Activated CD8-positive, alpha-beta T cell treated with anti-CD3 and anti-CD28 coated beads, Interleukin-2, amount 10 ng/mL, durations not matched to agents 7 days and 5 days (primary cell): Measurements from ENCODE around the gene BICRA. TPM values are rescaled to one million over a fixed set of nuclear protein-coding genes. Genes with fewer than 3 reads are reported as not detected.
"Not testable (repeated sequence)": the region's sequence is repeated elsewhere in the genome, so short reads cannot be mapped to it uniquely, and the experiment has no call there.

ENCODE experiments used
- ATAC-seq: fragments of 150-1000 bp; cut with Tn5 transposase; one replicate; pipeline ENCODE4 v1.10.0; 2021; ENCODE audit warnings: moderate library complexity
- CTCF ChIA-PET: fragments of 350-600 bp; sonication (Branson Sonifier 250); formaldehyde crosslinking; loops from one replicate; lab custom pipeline; 2021; ENCODE audit warnings: antibody characterized with exemption; lab: Charles Lee
- POLR2A ChIA-PET: fragments of 350-600 bp; sonication (Branson Sonifier 250); formaldehyde crosslinking; loops from one replicate; lab custom pipeline; 2021; ENCODE audit warnings: antibody characterized with exemption; lab: Charles Lee
- DNase-seq: peaks from one replicate; pipeline ENCODE4 v3.0.0-alpha.2; 2020
- H3K27ac Mint-ChIP-seq: one replicate; pipeline ENCODE4 v1.8.0; 2021; ENCODE audit warnings: mild to moderate bottlenecking, mixed read lengths
- H3K27me3 Mint-ChIP-seq: one replicate; pipeline ENCODE4 v1.8.0; 2021; ENCODE audit warnings: low read depth, mixed read lengths
- H3K36me3 Mint-ChIP-seq: one replicate; pipeline ENCODE4 v1.8.0; 2021; ENCODE audit warnings: low read depth, mixed read lengths
- H3K4me1 Mint-ChIP-seq: one replicate; pipeline ENCODE4 v1.8.0; 2021; ENCODE audit warnings: low read depth, mixed read lengths
- H3K4me3 Mint-ChIP-seq: one replicate; pipeline ENCODE4 v1.8.0; 2021; ENCODE audit warnings: mild to moderate bottlenecking, mixed read lengths
- H3K9me3 Mint-ChIP-seq: one replicate; pipeline ENCODE4 v1.8.0; 2022; ENCODE audit warnings: mixed read lengths; ENCODE audit not compliant: insufficient read depth
- total RNA-seq, 2 experiments: library from RNA; stranded (reverse); gene quantifications; one replicate each; pipeline ENCODE4 v1.2.3, GENCODE V29; 2021

BICRA gene
- total RNA-seq, 2 experiments from 2014 or later = 15.0 to 17.6 TPM

DNA sequence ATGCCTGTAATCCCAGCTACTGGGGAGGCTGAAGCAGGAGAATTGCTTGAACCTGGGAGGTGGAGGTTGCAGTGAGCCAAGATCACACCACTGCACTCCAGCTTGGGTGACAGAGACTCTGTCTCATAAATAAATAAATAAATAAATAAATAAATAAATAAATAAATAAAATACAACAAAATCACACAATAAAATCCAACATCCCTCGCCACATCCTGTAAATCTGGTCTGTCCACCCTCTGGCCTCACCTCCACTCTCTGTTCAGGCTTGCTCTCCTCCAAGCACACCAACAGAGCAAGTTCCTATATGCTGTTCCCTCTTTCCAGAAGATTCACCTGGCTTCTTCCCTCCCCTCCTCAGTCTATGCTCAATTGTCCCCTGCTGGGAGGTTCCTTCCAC, 25.8 kb upstream of the BICRA start:
- ATAC-seq, H3K27me3 Mint-ChIP-seq, DNase-seq, H3K36me3 Mint-ChIP-seq, H3K27ac Mint-ChIP-seq, H3K9me3 Mint-ChIP-seq, H3K4me3 Mint-ChIP-seq, POLR2A ChIA-PET: not testable (repeated sequence)
- CTCF ChIA-PET = interaction anchor here (1.2 kb wide), 1 partner anchor 28 kb away, joined by 3 read pairs; no protein-coding TSS in a partner anchor
- peaks cover 30% of the 10 kb centered on the region for H3K4me1 Mint-ChIP-seq

DNA sequence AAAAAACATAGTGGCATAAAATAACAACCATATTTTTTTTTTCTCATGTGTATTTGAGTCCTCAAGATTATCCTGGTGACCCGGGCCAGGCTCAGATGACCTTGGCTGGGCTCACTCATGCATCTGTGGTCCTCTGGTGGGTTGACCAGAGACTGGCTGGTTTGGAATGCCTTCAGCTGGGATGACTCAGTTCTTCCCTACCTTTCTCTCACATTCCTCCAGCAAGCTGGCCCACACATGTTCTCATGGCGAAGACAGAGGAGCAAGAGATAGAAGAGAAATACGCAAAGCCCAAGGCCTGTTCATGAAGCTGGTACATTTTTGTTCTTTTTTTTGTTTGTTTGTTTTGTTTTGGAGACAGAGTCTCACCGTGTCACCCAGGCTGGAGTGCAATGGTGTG, 21.6 kb upstream of the BICRA start:
- H3K9me3 Mint-ChIP-seq = peaks cover 8% of the 10 kb centered on the region
- peaks cover 7% of the 10 kb centered on the region for H3K4me1 Mint-ChIP-seq
- H3K27me3 Mint-ChIP-seq = peaks cover 9% of the 10 kb centered on the region
- peaks cover 7% of the 10 kb centered on the region for H3K36me3 Mint-ChIP-seq
- no peak for DNase-seq
- H3K27ac Mint-ChIP-seq = no peak overlapping the region
- POLR2A ChIA-PET = no interaction called here
- no peak for ATAC-seq
- H3K4me3 Mint-ChIP-seq = no peak overlapping the region
- CTCF ChIA-PET = no interaction called here

DNA sequence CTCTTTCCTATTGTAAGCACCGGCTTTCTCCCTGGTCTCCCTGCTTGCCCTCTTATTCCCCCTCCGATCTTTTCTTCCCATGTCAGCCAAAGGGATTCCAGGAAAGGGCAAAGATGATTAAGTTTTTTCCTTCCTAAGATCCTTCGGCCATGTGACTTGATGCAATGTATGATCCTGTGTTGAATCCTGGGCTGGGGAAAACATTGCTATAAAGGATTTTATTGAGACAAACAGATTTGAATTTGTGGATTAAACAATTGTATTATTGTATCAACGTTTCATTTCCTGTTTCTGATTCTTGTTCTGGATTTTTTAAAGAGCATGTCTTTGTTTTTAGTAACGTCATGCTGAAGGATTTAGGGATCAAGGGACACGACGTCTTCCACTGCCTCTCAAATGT, 19.1 kb upstream of the BICRA start:
- POLR2A ChIA-PET = no interaction called here

DNA sequence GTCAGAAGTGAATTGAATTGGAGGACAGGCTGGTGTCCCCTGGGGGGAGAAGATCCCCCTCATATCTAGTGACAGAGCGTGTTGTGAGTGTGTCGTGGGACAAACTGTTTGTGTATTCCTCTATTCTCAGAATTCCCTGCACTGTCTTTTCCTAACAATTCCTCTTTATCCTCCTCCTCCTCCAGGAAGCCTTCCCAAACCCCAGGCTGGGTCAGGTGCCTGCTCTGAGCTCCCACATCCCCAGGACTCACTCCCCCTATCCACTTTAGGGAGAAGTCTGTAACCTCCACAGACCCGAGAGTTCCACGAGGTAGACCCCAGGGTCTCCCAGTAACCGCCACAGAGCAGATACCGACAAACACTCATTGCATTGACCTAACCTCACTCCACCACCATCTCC, 15.1 kb upstream of the BICRA start:
- H3K9me3 Mint-ChIP-seq = no peaks in the 10 kb centered on the region
- ChIA-PET POLR2A (interaction anchor here (0.7 kb wide), 1 partner anchor 126 kb away, joined by 5 read pairs; no protein-coding TSS in a partner anchor), CTCF (no interaction called here)
- H3K27ac Mint-ChIP-seq = no peak overlapping the region
- H3K4me1 Mint-ChIP-seq = peaks cover 22% of the 10 kb centered on the region
- H3K36me3 Mint-ChIP-seq = no peaks in the 10 kb centered on the region
- DNase-seq (no peak), ATAC-seq (no peak)
- H3K4me3 Mint-ChIP-seq = no peak overlapping the region
- H3K27me3 Mint-ChIP-seq = peaks cover 13% of the 10 kb centered on the region

More for the DNA sequence above, 19.1 kb upstream of the BICRA start:
- no peaks in the 10 kb centered on the region for H3K4me1 Mint-ChIP-seq
- H3K9me3 Mint-ChIP-seq = peaks cover 8% of the 10 kb centered on the region
- peaks cover 7% of the 10 kb centered on the region for H3K36me3 Mint-ChIP-seq
- no peak for DNase-seq
- no peak overlapping the region for H3K27ac Mint-ChIP-seq
- H3K27me3 Mint-ChIP-seq = peaks cover 15% of the 10 kb centered on the region
- H3K4me3 Mint-ChIP-seq = no peak overlapping the region
- ATAC-seq = no peak
- CTCF ChIA-PET = no interaction called here

DNA sequence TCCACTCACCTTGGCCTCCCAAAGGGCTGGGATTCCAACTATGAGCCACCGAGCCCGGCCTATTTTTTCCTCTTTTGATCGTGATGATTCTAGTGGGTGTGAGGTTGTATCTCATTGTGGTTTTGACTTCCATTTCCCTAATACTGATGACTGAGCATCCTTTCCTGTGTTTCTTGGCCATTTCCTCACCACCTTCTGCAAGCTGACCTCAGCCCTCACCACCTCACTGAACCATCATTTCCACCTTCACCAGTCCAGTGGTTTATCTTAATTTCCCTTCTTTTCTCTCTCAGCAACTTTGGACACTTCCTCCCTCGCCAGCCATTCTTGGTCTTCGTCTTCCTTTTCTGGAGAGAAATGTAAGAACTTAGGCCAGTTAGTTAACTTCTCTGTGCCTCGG, 13.0 kb upstream of the BICRA start:
- Mint-ChIP-seq H3K27ac (peak overlapping the region; percentile 56), H3K4me3 (no peak overlapping the region), H3K4me1 (peaks cover 36% of the 10 kb centered on the region), H3K36me3 (no peaks in the 10 kb centered on the region), H3K9me3 (no peaks in the 10 kb centered on the region), H3K27me3 (peaks cover 10% of the 10 kb centered on the region)
- ATAC-seq = no peak
- POLR2A ChIA-PET = interaction anchor here (0.7 kb wide), 1 partner anchor 116 kb away, joined by 3 read pairs; no protein-coding TSS in a partner anchor
- no peak for DNase-seq
- CTCF ChIA-PET = interaction anchor here (1.0 to 1.2 kb wide), 2 partner anchors 15 to 80 kb away, joined by 3 read pairs; no protein-coding TSS in a partner anchor

DNA sequence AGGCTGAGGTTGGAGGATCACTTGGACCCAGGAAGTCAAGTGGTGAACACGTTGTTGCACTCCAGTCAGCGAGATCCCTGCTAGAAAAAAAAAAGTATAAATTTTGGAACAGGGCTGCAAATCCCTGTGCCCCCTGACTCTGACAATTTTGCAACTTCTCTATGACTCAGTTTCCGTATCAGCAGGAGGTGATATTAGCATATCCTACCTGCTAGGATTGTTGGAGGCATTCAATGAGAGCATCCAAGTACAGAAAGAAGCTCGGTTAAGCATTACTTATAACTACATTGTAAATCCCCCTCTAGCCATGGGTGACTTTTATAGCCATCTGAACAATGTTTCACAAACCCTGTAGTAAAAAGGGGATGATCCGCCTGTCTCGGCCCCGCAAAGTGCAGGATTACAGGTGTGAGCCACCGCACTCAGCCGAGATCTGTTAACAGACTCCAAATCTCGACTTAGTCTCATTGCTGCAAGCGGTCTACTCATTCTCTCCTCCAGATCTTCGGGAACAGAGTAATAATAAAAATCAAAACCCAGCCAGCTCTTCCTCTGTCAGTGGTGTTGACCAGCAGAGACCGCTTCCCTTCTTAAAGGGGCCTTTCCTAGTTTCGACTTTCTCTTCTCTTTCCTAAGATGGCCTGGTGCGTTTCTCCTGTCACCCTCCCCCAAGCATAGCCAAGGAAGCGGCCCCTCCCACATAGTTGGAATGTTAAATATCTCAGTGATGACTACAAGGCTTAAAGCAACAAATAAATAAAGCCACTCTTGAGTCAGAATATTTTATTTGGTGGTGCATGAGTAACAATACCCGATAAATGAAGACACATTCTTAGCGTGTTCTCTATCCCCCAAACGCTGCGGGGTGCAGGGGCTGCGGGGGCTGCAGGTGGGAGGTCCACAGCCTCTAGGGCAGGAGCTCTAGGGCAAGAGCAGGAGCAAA, 10.3 kb upstream of the BICRA start:
- Mint-ChIP-seq H3K4me1 (peaks cover 46% of the 10 kb centered on the region), H3K27ac (no peak overlapping the region), H3K36me3 (no peaks in the 10 kb centered on the region), H3K4me3 (peak overlapping the region; percentile 82), H3K27me3 (peaks cover 5% of the 10 kb centered on the region), H3K9me3 (no peaks in the 10 kb centered on the region)
- ChIA-PET POLR2A (interaction anchor here (0.9 to 2.7 kb wide), 4 partner anchors 9 to 85 kb away, joined by 3 to 15 read pairs (median 4); no protein-coding TSS in a partner anchor), CTCF (interaction anchor here (1.2 to 4.1 kb wide), 3 partner anchors 10 to 163 kb away, joined by 4 to 18 read pairs (median 5); partner anchors contain the start of genes BICRA and KPTN)
- DNase-seq = no peak
- ATAC-seq = no peak

DNA sequence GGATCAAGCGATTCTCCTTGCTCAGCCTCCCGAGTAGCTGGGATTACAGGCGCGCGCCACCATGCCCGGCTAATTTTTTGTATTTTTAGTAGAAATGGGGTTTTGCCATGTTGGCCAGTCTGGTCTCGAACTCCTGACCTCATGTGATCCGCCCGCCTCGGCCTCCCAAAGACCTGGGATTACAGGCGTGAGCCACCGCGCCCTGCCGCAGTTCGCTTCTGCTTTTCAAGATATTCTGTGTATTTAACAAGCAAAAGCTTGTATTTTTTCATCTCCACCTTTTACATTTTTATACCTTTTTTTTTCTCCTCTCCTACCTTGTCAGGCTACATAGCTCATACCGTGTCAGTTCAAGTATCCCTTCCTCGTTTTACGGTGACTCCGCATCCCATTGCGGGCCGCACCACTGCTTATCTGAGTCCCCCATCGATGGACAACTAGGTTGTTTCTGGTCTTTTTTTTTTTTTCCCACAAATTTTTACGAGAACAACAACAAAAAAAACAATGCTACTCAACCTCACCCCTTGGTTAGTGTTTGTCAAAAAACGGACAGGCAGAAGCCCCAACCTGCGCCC, 9.2 kb upstream of the BICRA start:
- ATAC-seq, DNase-seq, H3K36me3 Mint-ChIP-seq, H3K9me3 Mint-ChIP-seq, H3K27me3 Mint-ChIP-seq: not testable (repeated sequence)
- H3K4me1 Mint-ChIP-seq = peaks cover 55% of the 10 kb centered on the region
- CTCF ChIA-PET = interaction anchor here (0.9 to 4.1 kb wide), 7 partner anchors 8 to 164 kb away, joined by 3 to 18 read pairs (median 8); partner anchors contain the start of genes BICRA, KPTN and NAPA
- H3K4me3 Mint-ChIP-seq = peak overlapping the region; percentile 82
- H3K27ac Mint-ChIP-seq = peak overlapping the region; percentile 91
- POLR2A ChIA-PET = interaction anchor here (0.9 to 2.7 kb wide), 12 partner anchors 8 to 167 kb away, joined by 3 to 35 read pairs (median 6); partner anchors contain the start of genes BICRA, KPTN and NAPA

DNA sequence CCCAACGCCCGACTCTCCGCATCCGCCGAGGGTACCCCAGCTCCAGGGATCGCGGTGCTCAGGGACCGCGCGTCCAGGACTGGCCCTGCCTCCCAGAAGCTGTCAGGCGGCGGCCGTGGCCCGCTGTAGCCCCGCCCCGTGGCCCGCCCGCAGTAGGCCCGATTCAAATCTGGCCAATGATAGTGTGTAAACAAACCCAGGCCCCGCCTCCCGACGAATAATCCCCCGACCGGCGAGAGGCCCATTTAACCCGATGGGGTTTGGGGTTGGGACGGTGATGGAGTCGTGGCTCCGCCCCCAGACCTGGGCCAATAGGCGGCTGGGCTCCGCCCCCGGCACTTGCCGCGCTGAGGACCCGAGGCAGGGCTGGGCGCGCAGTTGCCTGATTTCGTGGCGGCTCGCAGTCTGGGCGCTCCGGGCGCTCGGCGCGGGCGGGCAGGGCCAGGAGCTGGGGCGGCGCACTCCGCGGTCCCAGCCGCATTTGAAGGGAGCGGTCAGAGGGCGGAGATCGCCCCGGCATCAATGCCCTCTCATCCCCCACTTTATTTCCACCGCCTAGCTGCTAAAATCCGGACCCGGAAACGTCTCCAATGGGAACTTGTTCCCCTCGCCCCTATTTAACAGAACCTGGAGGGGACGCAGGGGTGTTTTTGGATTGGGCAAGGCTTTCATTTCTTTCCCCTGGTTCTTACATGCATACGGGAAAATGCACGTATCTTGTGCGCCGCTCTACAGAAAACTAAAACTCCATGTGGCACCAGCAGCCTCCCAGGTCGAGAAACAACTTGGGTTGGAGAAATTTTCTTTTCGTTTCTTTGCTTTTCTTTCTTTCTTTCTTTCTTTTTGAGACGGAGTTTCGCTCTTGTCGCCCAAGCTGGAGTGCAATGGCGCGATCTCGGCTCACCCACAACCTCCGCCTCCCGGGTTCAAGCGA, 8.4 kb upstream of the BICRA start:
- peaks cover 53% of the 10 kb centered on the region for H3K4me1 Mint-ChIP-seq
- DNase-seq (peak; percentile 100), ATAC-seq (peak; percentile 98)
- ChIA-PET POLR2A (interaction anchor here (0.7 to 2.7 kb wide), 13 partner anchors 8 to 251 kb away, joined by 3 to 35 read pairs (median 5); partner anchors contain the start of genes BICRA, DHX34, KPTN and NAPA), CTCF (interaction anchor here (0.9 to 4.1 kb wide), 8 partner anchors 8 to 165 kb away, joined by 3 to 18 read pairs (median 6); partner anchors contain the start of genes BICRA, KPTN and NAPA)
- peak overlapping the region; percentile 91 for H3K27ac Mint-ChIP-seq
- no peaks in the 10 kb centered on the region for H3K9me3 Mint-ChIP-seq
- no peaks in the 10 kb centered on the region for H3K36me3 Mint-ChIP-seq
- H3K27me3 Mint-ChIP-seq = peaks cover 2% of the 10 kb centered on the region
- peak overlapping the region; percentile 82 for H3K4me3 Mint-ChIP-seq

DNA sequence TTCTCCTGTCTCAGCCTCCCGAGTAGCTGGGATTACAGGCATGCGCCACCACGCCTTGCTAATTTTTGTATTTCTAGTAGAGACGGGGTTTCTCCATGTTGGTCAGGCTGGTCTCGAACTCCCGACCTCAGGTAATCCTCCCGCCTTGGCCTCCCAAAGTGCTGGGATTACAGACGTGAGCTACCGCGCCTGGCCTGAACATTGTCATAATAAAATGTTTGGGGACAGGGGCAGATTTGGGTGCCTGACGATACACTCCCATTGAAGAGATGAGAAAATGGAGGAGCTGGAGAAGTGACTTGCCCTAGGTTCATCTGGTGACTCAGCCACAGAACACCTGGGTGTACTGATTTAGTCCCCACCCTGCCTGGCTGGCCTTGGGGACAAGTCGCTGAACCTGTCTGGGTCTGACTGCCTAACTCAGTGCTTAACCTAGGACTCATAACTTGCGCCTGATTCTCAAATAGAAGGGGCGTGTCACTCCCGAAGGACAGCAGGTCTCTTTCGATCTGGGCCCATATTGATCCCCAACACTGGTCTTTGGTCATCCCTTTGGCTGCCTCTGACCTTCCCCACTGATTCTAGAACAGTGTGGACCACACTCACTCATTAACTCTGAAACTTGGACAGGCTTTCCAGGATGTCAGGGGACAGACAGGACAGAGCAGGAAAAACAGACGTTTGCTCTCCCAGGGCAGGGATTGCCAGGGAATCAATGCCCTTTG, 7.6 kb upstream of the BICRA start:
- ATAC-seq (no peak), DNase-seq (no peak)
- CTCF ChIA-PET = interaction anchor here (0.9 to 4.1 kb wide), 5 partner anchors 9 to 165 kb away, joined by 3 to 18 read pairs (median 9); partner anchors contain the start of genes KPTN and NAPA
- Mint-ChIP-seq H3K36me3 (no peaks in the 10 kb centered on the region), H3K4me3 (peak overlapping the region; percentile 77), H3K27me3 (peaks cover 2% of the 10 kb centered on the region), H3K4me1 (peaks cover 46% of the 10 kb centered on the region), H3K27ac (peak overlapping the region; percentile 87), H3K9me3 (no peaks in the 10 kb centered on the region)
- POLR2A ChIA-PET = interaction anchor here (0.7 to 2.7 kb wide), 10 partner anchors 7 to 252 kb away, joined by 3 to 35 read pairs (median 6); partner anchors contain the start of genes BICRA, DHX34 and NAPA
